Activated CD4-positive, alpha-beta T cell treated with anti-CD3 and anti-CD28 coated beads, Interleukin-2, amount 10 ng/mL, durations not matched to agents 24 days and 14 days (primary cell): ENCODE data around the gene PSME1. TPM values are rescaled to one million over a fixed set of nuclear protein-coding genes. Genes with fewer than 3 reads are reported as not detected.
A peak's percentile ranks its signal among the peaks of the same experiment; 100 is the strongest.

ENCODE experiments used
- DNase-seq: peaks from one replicate; pipeline ENCODE4 v3.0.0; 2022
- H3K27ac Mint-ChIP-seq: one replicate; pipeline ENCODE4 v1.8.0; 2022; ENCODE audit warnings: mild to moderate bottlenecking, mixed read lengths
- H3K27me3 Mint-ChIP-seq: one replicate; pipeline ENCODE4 v1.8.0; 2022; ENCODE audit warnings: mixed read lengths
- H3K36me3 Mint-ChIP-seq: one replicate; pipeline ENCODE4 v1.8.0; 2022; ENCODE audit warnings: low read depth, mild to moderate bottlenecking, mixed read lengths
- H3K4me1 Mint-ChIP-seq: one replicate; pipeline ENCODE4 v1.8.0; 2021; ENCODE audit warnings: mixed read lengths
- H3K4me3 Mint-ChIP-seq: one replicate; pipeline ENCODE4 v1.8.0; 2022; ENCODE audit warnings: mild to moderate bottlenecking, moderate library complexity, mixed read lengths
- H3K9me3 Mint-ChIP-seq: one replicate; pipeline ENCODE4 v1.8.0; 2021; ENCODE audit warnings: mixed read lengths
- intact Hi-C: fragments of 100-400 bp; cut with micrococcal nuclease; formaldehyde crosslinking; loops from one replicate; pipeline ENCODE4 v1.15.1; 2023
- total RNA-seq: library from RNA; stranded (reverse); gene quantifications from 2 replicates; pipeline ENCODE4 v1.2.3, GENCODE V29; 2022

The PSME1 gene
- total RNA-seq, 1 donor from 2014 or later, result 300 TPM

- H3K27me3 Mint-ChIP-seq, result no peaks in the 10 kb centered on the region
- peak within 1 kb of the TSS; percentile 94 for H3K4me3 Mint-ChIP-seq
- DNase-seq, result peak; percentile 100
- peak within 1 kb of the TSS; percentile 94 for H3K27ac Mint-ChIP-seq
- peaks cover 83% of the 10 kb centered on the region for H3K36me3 Mint-ChIP-seq
- H3K9me3 Mint-ChIP-seq, result no peaks in the 10 kb centered on the region
- intact Hi-C loops, result loop anchor here (1.0 kb wide), 3 partner anchors 20 to 72 kb away; partner anchors contain the start of genes CHMP4A, DCAF11, IRF9 and NRL
- H3K4me1 Mint-ChIP-seq, result peaks cover 69% of the 10 kb centered on the region
Observed at GRCh38 chr14:24141097-24141880, 5.3 kb downstream of the PSME1 start, which contains the start of gene EMC9. EMC9 (minus strand) TSS chr14:24141591; CDS start chr14:24141304, 287 bp downstream.

DNA sequence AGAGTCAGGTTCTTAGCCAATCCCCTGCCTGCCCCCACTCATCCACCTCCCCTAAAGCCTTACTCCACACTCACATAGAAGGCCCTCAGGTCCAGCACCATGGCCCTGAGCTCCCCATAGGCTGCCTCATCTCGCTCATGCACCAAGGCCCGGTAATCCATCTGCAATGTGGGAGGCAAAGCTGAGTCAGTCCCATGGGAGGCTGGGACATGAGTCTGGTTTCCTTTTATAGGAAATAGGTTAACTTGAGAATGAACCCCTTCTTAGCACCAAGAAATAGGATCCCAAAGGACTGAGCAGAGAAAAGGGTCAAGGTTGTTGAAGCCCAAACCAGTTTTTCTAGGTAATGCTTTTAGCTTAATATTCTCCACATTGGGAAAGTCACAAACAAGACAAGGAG, 7.5 kb downstream of the PSME1 start:
- Mint-ChIP-seq H3K27ac (peak overlapping the region; percentile 61), H3K4me1 (peaks cover 60% of the 10 kb centered on the region), H3K36me3 (peaks cover 69% of the 10 kb centered on the region), H3K9me3 (no peaks in the 10 kb centered on the region), H3K4me3 (peak overlapping the region; percentile 94), H3K27me3 (no peaks in the 10 kb centered on the region)
- DNase-seq, result no peak
- intact Hi-C loops, result no loop called here

GRCh38 chr14:24144451-24144850, 8.5 kb downstream of the PSME1 start:
- H3K27me3 Mint-ChIP-seq, result no peaks in the 10 kb centered on the region
- peak overlapping the region; percentile 97 for H3K4me3 Mint-ChIP-seq
- DNase-seq, result no peak
- peaks cover 69% of the 10 kb centered on the region for H3K36me3 Mint-ChIP-seq
- H3K9me3 Mint-ChIP-seq, result no peaks in the 10 kb centered on the region
- H3K27ac Mint-ChIP-seq, result peak overlapping the region; percentile 73
- H3K4me1 Mint-ChIP-seq, result peaks cover 59% of the 10 kb centered on the region
- intact Hi-C loops, result no loop called here

DNA sequence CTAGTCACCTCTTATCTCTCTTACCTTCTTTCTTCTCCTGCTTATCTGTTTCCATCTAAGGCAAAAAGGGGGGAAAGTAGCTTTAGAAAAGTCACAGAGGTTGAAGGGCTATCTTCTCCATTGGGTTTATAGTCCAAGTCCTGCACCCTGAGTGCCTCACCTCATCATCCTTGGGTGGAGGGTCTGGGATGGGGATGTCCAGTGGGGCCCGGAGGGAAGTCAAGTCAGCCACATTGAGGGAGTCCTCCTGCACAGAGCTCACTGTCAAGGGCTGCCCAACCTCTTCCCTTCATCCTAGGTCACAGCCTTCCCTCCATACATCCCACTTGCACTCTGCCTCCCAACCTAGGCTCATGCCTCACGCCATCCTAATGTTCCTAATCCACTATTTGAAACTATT, 9.2 kb downstream of the PSME1 start:
- peaks cover 68% of the 10 kb centered on the region for H3K36me3 Mint-ChIP-seq
- H3K4me3 Mint-ChIP-seq, result peak overlapping the region; percentile 97
- no peaks in the 10 kb centered on the region for H3K9me3 Mint-ChIP-seq
- DNase-seq, result no peak
- intact Hi-C loops, result no loop called here
- H3K27me3 Mint-ChIP-seq, result no peaks in the 10 kb centered on the region
- peak overlapping the region; percentile 99 for H3K27ac Mint-ChIP-seq
- peaks cover 58% of the 10 kb centered on the region for H3K4me1 Mint-ChIP-seq

- peaks cover 68% of the 10 kb centered on the region for H3K36me3 Mint-ChIP-seq
Observed at GRCh38 chr14:24145690-24146452, 9.9 kb downstream of the PSME1 start.

GRCh38 chr14:24146453-24146977, 10.5 kb downstream of the PSME1 start, which contains the start of gene PSME2:
PSME2 (minus strand) TSS chr14:24146610; CDS start chr14:24146581, 29 bp downstream.
- peaks cover 70% of the 10 kb centered on the region for H3K36me3 Mint-ChIP-seq
- H3K4me3 Mint-ChIP-seq, result peak within 1 kb of the TSS; percentile 97
- H3K27ac Mint-ChIP-seq, result peak within 1 kb of the TSS; percentile 99
- peaks cover 62% of the 10 kb centered on the region for H3K4me1 Mint-ChIP-seq
- H3K9me3 Mint-ChIP-seq, result no peaks in the 10 kb centered on the region
- intact Hi-C loops, result loop anchor here (1.0 to 2.0 kb wide), 4 partner anchors 10 to 152 kb away; partner anchors contain the start of genes DHRS1, IPO4, NOP9 and PCK2
- peak; percentile 97 for DNase-seq
- H3K27me3 Mint-ChIP-seq, result no peaks in the 10 kb centered on the region

More at GRCh38 chr14:24145690-24146452, 9.9 kb downstream of the PSME1 start:
- Mint-ChIP-seq H3K4me1 (peaks cover 62% of the 10 kb centered on the region), H3K27ac (peak overlapping the region; percentile 99), H3K27me3 (no peaks in the 10 kb centered on the region), H3K9me3 (no peaks in the 10 kb centered on the region), H3K4me3 (peak overlapping the region; percentile 97)
- intact Hi-C loops, result loop anchor here (1.0 to 2.0 kb wide), 4 partner anchors 10 to 153 kb away; partner anchors contain the start of genes DHRS1, IPO4, NOP9 and PCK2
- DNase-seq, result peak; percentile 66

GRCh38 chr14:24146978-24147760, 11.2 kb downstream of the PSME1 start, which contains the start of gene RNF31:
RNF31 (plus strand) TSS chr14:24147498; CDS start chr14:24147699, 201 bp downstream.
- H3K27ac Mint-ChIP-seq, result peak within 1 kb of the TSS; percentile 99
- peak within 1 kb of the TSS; percentile 97 for H3K4me3 Mint-ChIP-seq
- no peaks in the 10 kb centered on the region for H3K27me3 Mint-ChIP-seq
- H3K36me3 Mint-ChIP-seq, result peaks cover 68% of the 10 kb centered on the region
- H3K4me1 Mint-ChIP-seq, result peaks cover 59% of the 10 kb centered on the region
- no peaks in the 10 kb centered on the region for H3K9me3 Mint-ChIP-seq
- peak; percentile 99 for DNase-seq
- intact Hi-C loops, result loop anchor here (1.0 to 2.0 kb wide), 7 partner anchors 11 to 152 kb away; partner anchors contain the start of genes DCAF11, DHRS1, IPO4 and IRF9

GRCh38 chr14:24147761-24148428, 11.9 kb downstream of the PSME1 start:
- Mint-ChIP-seq H3K4me3 (peak overlapping the region; percentile 97), H3K27me3 (no peaks in the 10 kb centered on the region), H3K27ac (peak overlapping the region; percentile 79), H3K4me1 (peaks cover 56% of the 10 kb centered on the region), H3K9me3 (no peaks in the 10 kb centered on the region), H3K36me3 (peaks cover 69% of the 10 kb centered on the region)
- intact Hi-C loops, result loop anchor here (1.0 to 2.0 kb wide), 6 partner anchors 13 to 151 kb away; partner anchors contain the start of genes DCAF11, DHRS1, IPO4 and IRF9
- DNase-seq, result peak; percentile 72

DNA sequence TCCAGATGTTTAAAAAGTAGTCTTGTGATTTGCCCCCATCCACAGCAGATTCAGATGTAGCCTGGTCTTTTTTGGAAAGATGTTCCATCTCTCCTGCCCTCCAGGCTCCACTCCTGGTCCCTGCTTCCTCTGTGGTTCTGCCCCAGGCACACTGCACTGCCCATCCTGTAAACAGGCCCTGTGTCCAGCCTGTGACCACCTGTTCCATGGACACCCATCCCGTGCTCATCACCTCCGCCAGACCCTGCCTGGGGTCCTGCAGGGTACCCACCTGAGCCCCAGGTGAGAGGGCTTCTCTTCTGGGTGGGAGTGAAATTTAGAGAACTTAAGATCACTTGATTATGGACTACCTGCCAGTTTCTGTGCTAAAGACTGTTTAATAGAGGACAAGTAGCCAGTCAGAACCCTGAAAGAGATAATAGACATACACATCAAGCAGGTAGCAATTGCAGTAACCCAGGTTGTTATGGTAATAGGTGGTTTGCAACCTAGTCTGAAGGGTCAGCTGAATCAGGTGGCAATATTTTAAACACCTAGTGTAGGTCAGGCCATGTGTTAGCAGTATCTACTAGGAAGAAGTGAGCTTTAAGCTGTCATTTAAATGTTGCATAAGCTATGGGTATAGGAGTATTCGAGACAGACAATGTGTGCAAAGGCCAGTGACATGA, 13.4 kb downstream of the PSME1 start:
- peak overlapping the region; percentile 97 for H3K4me3 Mint-ChIP-seq
- H3K27me3 Mint-ChIP-seq, result no peaks in the 10 kb centered on the region
- peaks cover 41% of the 10 kb centered on the region for H3K4me1 Mint-ChIP-seq
- peaks cover 59% of the 10 kb centered on the region for H3K36me3 Mint-ChIP-seq
- intact Hi-C loops, result no loop called here
- peak overlapping the region; percentile 60 for H3K27ac Mint-ChIP-seq
- no peaks in the 10 kb centered on the region for H3K9me3 Mint-ChIP-seq
- DNase-seq, result no peak

GRCh38 chr14:24150061-24150460, 14.1 kb downstream of the PSME1 start:
- H3K27me3 Mint-ChIP-seq, result no peaks in the 10 kb centered on the region
- H3K36me3 Mint-ChIP-seq, result peaks cover 59% of the 10 kb centered on the region
- no peaks in the 10 kb centered on the region for H3K9me3 Mint-ChIP-seq
- H3K27ac Mint-ChIP-seq, result no peak overlapping the region
- intact Hi-C loops, result no loop called here
- H3K4me1 Mint-ChIP-seq, result peaks cover 38% of the 10 kb centered on the region
- no peak for DNase-seq
- H3K4me3 Mint-ChIP-seq, result no peak overlapping the region

- peak overlapping the region; percentile 31 for H3K27ac Mint-ChIP-seq
- no peak overlapping the region for H3K4me3 Mint-ChIP-seq
- no peaks in the 10 kb centered on the region for H3K27me3 Mint-ChIP-seq
- H3K9me3 Mint-ChIP-seq, result no peaks in the 10 kb centered on the region
- intact Hi-C loops, result no loop called here
- no peak for DNase-seq
- peaks cover 57% of the 10 kb centered on the region for H3K36me3 Mint-ChIP-seq
- peaks cover 34% of the 10 kb centered on the region for H3K4me1 Mint-ChIP-seq
Observed at GRCh38 chr14:24150567-24150966, 14.6 kb downstream of the PSME1 start.

DNA sequence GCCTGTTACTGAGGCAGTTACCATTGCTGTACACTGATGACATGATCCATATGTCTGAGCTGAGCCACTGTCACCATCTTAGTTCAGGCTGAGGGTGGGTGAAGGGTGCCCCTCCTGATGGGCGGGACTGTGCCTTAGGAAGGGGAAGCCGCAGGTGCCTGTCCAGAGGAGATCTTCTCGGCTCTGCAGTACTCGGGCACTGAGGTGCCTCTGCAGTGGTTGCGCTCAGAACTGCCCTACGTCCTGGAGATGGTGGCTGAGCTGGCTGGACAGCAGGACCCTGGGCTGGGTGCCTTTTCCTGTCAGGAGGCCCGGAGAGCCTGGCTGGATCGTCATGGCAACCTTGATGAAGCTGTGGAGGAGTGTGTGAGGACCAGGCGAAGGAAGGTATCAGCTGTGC, 15.0 kb downstream of the PSME1 start:
- DNase-seq, result no peak
- Mint-ChIP-seq H3K27ac (no peak overlapping the region), H3K36me3 (peaks cover 57% of the 10 kb centered on the region), H3K4me3 (no peak overlapping the region), H3K4me1 (peaks cover 33% of the 10 kb centered on the region), H3K9me3 (no peaks in the 10 kb centered on the region), H3K27me3 (no peaks in the 10 kb centered on the region)
- intact Hi-C loops, result no loop called here
